IPS DF 4.7 (cell line): ENCODE data around the gene KRIT1.
"Not testable (repeated sequence)": the region's sequence is repeated elsewhere in the genome, so short reads cannot be mapped to it uniquely, and the experiment has no call there.

Experiments
- DNase-seq: peaks from one replicate; pipeline ENCODE4 v3.0.0-alpha.2; 2013; ENCODE audit warnings: low spot score; ENCODE audit errors: extremely low read depth

KRIT1 gene

GRCh38 chr7:92250603-92251002, 4.9 kb upstream of the KRIT1 start:
- DNase-seq = no peak

- no peak for DNase-seq
These were observed 817 bp upstream of the KRIT1 start for GRCh38 chr7:92246360-92247101.

GRCh38 chr7:92244808-92245486, 767 bp downstream of the KRIT1 start:
- no peak for DNase-seq

- no peak for DNase-seq
These were observed 2.7 kb downstream of the KRIT1 start for GRCh38 chr7:92242972-92243371.

- DNase-seq = no peak
These were observed 15.2 kb downstream of the KRIT1 start for GRCh38 chr7:92230547-92230946.

GRCh38 chr7:92228742-92229141, 17.0 kb downstream of the KRIT1 start:
- DNase-seq = no peak

- DNase-seq = no peak
These were observed 17.6 kb downstream of the KRIT1 start for GRCh38 chr7:92228100-92228499.

- no peak for DNase-seq
These were observed 18.7 kb downstream of the KRIT1 start for GRCh38 chr7:92226981-92227380.

- no peak for DNase-seq
These were observed 23.9 kb downstream of the KRIT1 start for GRCh38 chr7:92221766-92222165.

- no peak for DNase-seq
These were observed 39.0 kb downstream of the KRIT1 start for GRCh38 chr7:92206672-92207071.

- no peak for DNase-seq
These were observed 39.7 kb downstream of the KRIT1 start for GRCh38 chr7:92205987-92206386.

GRCh38 chr7:92200791-92201190, 44.9 kb downstream of the KRIT1 start:
- DNase-seq = no peak

- DNase-seq = no peak
These were observed 53.4 kb downstream of the KRIT1 start for GRCh38 chr7:92192326-92192725.

GRCh38 chr7:92189246-92189645, 56.5 kb downstream of the KRIT1 start:
- not testable (repeated sequence) for DNase-seq

- not testable (repeated sequence) for DNase-seq
These were observed 61.4 kb downstream of the KRIT1 start for GRCh38 chr7:92184294-92184693.

GRCh38 chr7:92178928-92179924, 66.5 kb downstream of the KRIT1 start, which contains the start of gene LRRD1:
Gene LRRD1 (minus strand): TSS chr7:92179142. CDS start chr7:92165202, 13,940 bp downstream.
- peak; percentile 69 for DNase-seq

GRCh38 chr7:92177362-92177761, 68.4 kb downstream of the KRIT1 start:
- DNase-seq = no peak

GRCh38 chr7:92169529-92169928, 76.2 kb downstream of the KRIT1 start:
- not testable (repeated sequence) for DNase-seq

GRCh38 chr7:92161271-92161670, 84.4 kb downstream of the KRIT1 start:
- no peak for DNase-seq

- DNase-seq = no peak
These were observed 86.8 kb downstream of the KRIT1 start for GRCh38 chr7:92158660-92159575.

GRCh38 chr7:92156990-92157389, 88.7 kb downstream of the KRIT1 start:
- no peak for DNase-seq
